ENCODE results near the gene RTKN. TPM values are rescaled to one million over a fixed set of nuclear protein-coding genes. Genes with fewer than 3 reads are reported as not detected.

The RTKN gene
- total and polyA plus RNA-seq, 2 of the 13 experiments (the other 11 are each of a cell fraction or from before 2014, with no cell fraction given) = 159 to 166 TPM

- TF ChIP-seq, protein P1, sequence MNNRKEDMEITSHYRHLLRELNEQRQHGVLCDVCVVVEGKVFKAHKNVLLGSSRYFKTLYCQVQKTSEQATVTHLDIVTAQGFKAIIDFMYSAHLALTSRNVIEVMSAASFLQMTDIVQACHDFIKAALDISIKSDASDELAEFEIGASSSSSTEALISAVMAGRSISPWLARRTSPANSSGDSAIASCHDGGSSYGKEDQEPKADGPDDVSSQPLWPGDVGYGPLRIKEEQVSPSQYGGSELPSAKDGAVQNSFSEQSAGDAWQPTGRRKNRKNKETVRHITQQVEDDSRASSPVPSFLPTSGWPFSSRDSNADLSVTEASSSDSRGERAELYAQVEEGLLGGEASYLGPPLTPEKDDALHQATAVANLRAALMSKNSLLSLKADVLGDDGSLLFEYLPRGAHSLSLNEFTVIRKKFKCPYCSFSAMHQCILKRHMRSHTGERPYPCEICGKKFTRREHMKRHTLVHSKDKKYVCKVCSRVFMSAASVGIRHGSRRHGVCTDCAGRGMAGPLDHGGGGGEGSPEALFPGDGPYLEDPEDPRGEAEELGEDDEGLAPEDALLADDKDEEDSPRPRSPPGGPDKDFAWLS (CRISPR knock-in tag; IDR thresholded peaks at IDR 0.05; ENCODE audit: borderline replicate concordance) = no peak
- TF ChIP-seq ZC3H4 (CRISPR knock-in tag; IDR thresholded peaks at IDR 0.05; ENCODE audit: borderline replicate concordance) = peak; percentile 95; the same call in 1 of the 2 replicates
- TF ChIP-seq ZSCAN29 (CRISPR knock-in tag; conservative IDR thresholded peaks at IDR 0.05) = peak; percentile 91
- TF ChIP-seq PRPF4 (IDR thresholded peaks at IDR 0.05; ENCODE audit: low read depth, low read length, poor library complexity, severe bottlenecking) = no peak
- peak; percentile 89; the same call in 1 of the 2 replicates for TF ChIP-seq KDM5B (CRISPR knock-in tag; IDR thresholded peaks at IDR 0.05; ENCODE audit: borderline replicate concordance)
- TF ChIP-seq RNF219 (CRISPR knock-in tag; IDR thresholded peaks at IDR 0.05) = no peak
- TF ChIP-seq, protein P2, sequence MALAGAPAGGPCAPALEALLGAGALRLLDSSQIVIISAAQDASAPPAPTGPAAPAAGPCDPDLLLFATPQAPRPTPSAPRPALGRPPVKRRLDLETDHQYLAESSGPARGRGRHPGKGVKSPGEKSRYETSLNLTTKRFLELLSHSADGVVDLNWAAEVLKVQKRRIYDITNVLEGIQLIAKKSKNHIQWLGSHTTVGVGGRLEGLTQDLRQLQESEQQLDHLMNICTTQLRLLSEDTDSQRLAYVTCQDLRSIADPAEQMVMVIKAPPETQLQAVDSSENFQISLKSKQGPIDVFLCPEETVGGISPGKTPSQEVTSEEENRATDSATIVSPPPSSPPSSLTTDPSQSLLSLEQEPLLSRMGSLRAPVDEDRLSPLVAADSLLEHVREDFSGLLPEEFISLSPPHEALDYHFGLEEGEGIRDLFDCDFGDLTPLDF (CRISPR knock-in tag; IDR thresholded peaks at IDR 0.05) = peak; percentile 82
- TF ChIP-seq U2AF1 (optimal IDR thresholded peaks at IDR 0.05; ENCODE audit: low read depth, low read length) = no peak
- peak; percentile 72; the same call in 1 of the 2 replicates for TF ChIP-seq RFXAP (CRISPR knock-in tag; IDR thresholded peaks at IDR 0.05; ENCODE audit: borderline replicate concordance)
- TF ChIP-seq YEATS4 (CRISPR knock-in tag; IDR thresholded peaks at IDR 0.05; ENCODE audit: borderline replicate concordance) = peak; percentile 93
- 0 out of 2 replicates have a peak, but pooled peaks have one; percentile 47 for TF ChIP-seq DMTF1 (CRISPR knock-in tag; IDR thresholded peaks at IDR 0.05)
- peak; percentile 7; the same call in 1 of the 2 replicates for TF ChIP-seq KLF12 (CRISPR knock-in tag; IDR thresholded peaks at IDR 0.05; ENCODE audit: borderline replicate concordance)
- TF ChIP-seq NR2F6 (IDR thresholded peaks at IDR 0.05) = no peak
- peak; percentile 50; the same call in 1 of the 2 replicates for TF ChIP-seq NR2F6 (CRISPR knock-in tag; IDR thresholded peaks at IDR 0.05)
- TF ChIP-seq ZNF12 (CRISPR knock-in tag; IDR thresholded peaks at IDR 0.05) = 0 out of 2 replicates have a peak, but pooled peaks have one; percentile 61
- 0 out of 2 replicates have a peak, but pooled peaks have one; percentile 52 for TF ChIP-seq FOXJ3 (CRISPR knock-in tag; IDR thresholded peaks at IDR 0.05; ENCODE audit: borderline replicate concordance)
- peak; percentile 72; the same call in 1 of the 2 replicates for TF ChIP-seq ZFP36L2 (CRISPR knock-in tag; IDR thresholded peaks at IDR 0.05)
- TF ChIP-seq ZUFSP (CRISPR knock-in tag; IDR thresholded peaks at IDR 0.05; ENCODE audit: borderline replicate concordance) = no peak
- peak; percentile 99 for TF ChIP-seq HNRNPH1 (optimal IDR thresholded peaks at IDR 0.05; ENCODE audit: low read depth, low read length)
Observed at GRCh38 chr2:74441690-74442482, at the start of gene RTKN (continued).
